ENCODE results near the gene PFN3. TPM values are rescaled to one million over a fixed set of nuclear protein-coding genes. Genes with fewer than 3 reads are reported as not detected.

The PFN3 gene
- total and polyA plus RNA-seq, 2 of the 4 experiments (the other 2 are of a cell fraction) = not detected

DNA sequence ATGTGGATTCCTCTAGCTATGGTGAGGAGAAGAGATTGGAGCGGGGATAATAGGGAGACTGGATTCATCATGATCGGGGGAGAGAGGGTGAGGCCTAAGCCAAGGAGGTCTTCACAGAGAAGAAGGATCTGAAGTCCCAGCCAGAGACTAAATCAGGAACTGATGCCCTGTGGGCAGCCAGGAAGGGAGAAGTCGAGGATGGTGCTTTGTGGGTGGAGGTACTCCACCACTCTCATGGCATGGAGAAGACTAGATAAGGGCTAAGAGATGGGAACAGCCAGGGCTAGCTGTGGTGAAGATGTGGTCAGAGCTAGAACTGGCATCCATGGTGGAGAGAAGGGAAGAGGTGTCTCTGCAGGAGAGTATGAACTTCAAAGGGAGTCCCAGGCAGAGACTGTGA lies 45.8 kb downstream of the PFN3 start:
- H2BK5ac ChIP-seq (ENCODE audit: low read depth, low read length, poor library complexity, severe bottlenecking) = no peak overlapping the region
- no peak overlapping the region for H3K56ac ChIP-seq (ENCODE audit: extremely low read depth, insufficient read depth, low read length)
- H4K20me1 ChIP-seq (ENCODE audit: insufficient read depth, low read length) = no peaks in the 10 kb centered on the region; the same call in 1 of the 2 replicates
- no peak overlapping the region for H4K8ac ChIP-seq (ENCODE audit: low read depth in 2 of 2, low read length in 2 of 2)
- H3K4me2 ChIP-seq (ENCODE audit: low read depth, low read length) = no peak overlapping the region
- H2AFZ ChIP-seq (replicated peaks; ENCODE audit: low read length, poor library complexity) = no peak overlapping the region
- peaks cover 12% of the 10 kb centered on the region for H3K4me1 ChIP-seq (ENCODE audit: control insufficient read depth, insufficient read depth, low read length)
- H3K23ac ChIP-seq (ENCODE audit: low read depth, low read length) = no peak overlapping the region
- H3K79me1 ChIP-seq (ENCODE audit: low read depth in 1 of 2, low read length in 2 of 2) = peaks cover 17% of the 10 kb centered on the region in 2 experiments
- WGBS, 2 experiments (ENCODE audit: extremely low coverage in 2 of 2, insufficient read length in 1 of 2) = 93% methylated on average over 2 of the region's 3 CpGs; no CpG with 5 or more reads in 1 of the 2 experiments
- H2BK20ac ChIP-seq (ENCODE audit: low read depth, low read length) = no peak overlapping the region
- peaks cover 6% of the 10 kb centered on the region; the same call in 1 of the 2 replicates for H3K9me1 ChIP-seq (ENCODE audit: insufficient read depth, low read length)
- ATAC-seq (ENCODE audit: low read depth) (no peak), DNase-seq (no peak)
- H4K5ac ChIP-seq (ENCODE audit: low read depth, low read length) = no peak overlapping the region
- peaks cover 13% of the 10 kb centered on the region; the same call in 1 of the 2 replicates for H3K27me3 ChIP-seq (ENCODE audit: control insufficient read depth, insufficient read depth, low read length)
- in situ Hi-C loops (cut with MboI; ENCODE audit: low sequenced_read_pairs) (no loop called here), dilution Hi-C loops (cut with HindIII; ENCODE audit: low sequenced_read_pairs, unreplicated experiment) (no loop called here), intact Hi-C loops (cut with micrococcal nuclease) (no loop called here)
- no TSS peak for BruUV-seq (replicated peaks)
- no peak overlapping the region for H2BK120ac ChIP-seq (ENCODE audit: low read depth, low read length)
- H2AK5ac ChIP-seq (ENCODE audit: low read depth, low read length) = no peak overlapping the region
- no peak overlapping the region for H3K18ac ChIP-seq (ENCODE audit: low read depth, low read length)
- H3K27ac ChIP-seq (ENCODE audit: insufficient read depth, low read length) = no peak overlapping the region
- no peak overlapping the region for H2BK15ac ChIP-seq (ENCODE audit: low read depth, low read length)
- no peak overlapping the region for H4K91ac ChIP-seq (ENCODE audit: insufficient read depth, low read depth, low read length)
- H3K4me3 ChIP-seq (ENCODE audit: insufficient read depth, low read depth, low read length) = no peak overlapping the region
- ChIA-PET CTCF (interaction anchor here (0.6 to 1.2 kb wide), 2 partner anchors 28 to 120 kb away, joined by 5 to 10 read pairs; no protein-coding TSS in a partner anchor), POLR2A (ENCODE audit: unreplicated experiment) (no interaction called here)
- H2AK9ac ChIP-seq (replicated peaks; ENCODE audit: low read depth, low read length, poor library complexity) = no peak overlapping the region
- H3K9me3 ChIP-seq (ENCODE audit: control insufficient read depth, insufficient read depth, low read length) = peaks cover 2% of the 10 kb centered on the region; the same call in 1 of the 2 replicates
- H3K14ac ChIP-seq (replicated peaks; ENCODE audit: low read depth, low read length) = no peak overlapping the region
- 0 out of 2 replicates have a peak, but pooled peaks cover under 1% of the 10 kb centered on the region for H3K36me3 ChIP-seq (ENCODE audit: control insufficient read depth, insufficient read depth, low read length)
- H3K4ac ChIP-seq (ENCODE audit: low read depth, low read length) = no peak overlapping the region
- no peak overlapping the region for H3K9ac ChIP-seq (ENCODE audit: low read depth, low read length)
- TF ChIP-seq CHD1 (IDR thresholded peaks at IDR 0.05; ENCODE audit: low read depth, low read length) (no peak), RFX5 (IDR thresholded peaks at IDR 0.05; ENCODE audit: low read depth, low read length) (no peak), CTCF (conservative IDR thresholded peaks at IDR 0.05; ENCODE audit: low read depth, low read length) (no peak), CEBPB (IDR thresholded peaks at IDR 0.05; ENCODE audit: low read depth, low read length) (no peak), MAZ (IDR thresholded peaks at IDR 0.05; ENCODE audit: borderline replicate concordance, low read depth, low read length) (no peak), SMC3 (IDR thresholded peaks at IDR 0.05; ENCODE audit: low read depth, low read length) (no peak), RCOR1 (IDR thresholded peaks at IDR 0.05; ENCODE audit: insufficient replicate concordance, low read length) (no peak), MXI1 (IDR thresholded peaks at IDR 0.05; ENCODE audit: borderline replicate concordance, low read depth, low read length) (no peak), BHLHE40 (IDR thresholded peaks at IDR 0.05; ENCODE audit: low read depth, low read length) (no peak), NFE2L2 (IDR thresholded peaks at IDR 0.05; ENCODE audit: low read depth, low read length) (no peak), ELK1 (IDR thresholded peaks at IDR 0.05; ENCODE audit: borderline replicate concordance, low read depth, low read length) (no peak), POLR2A (IDR thresholded peaks at IDR 0.05; ENCODE audit: low read depth, low read length) (no peak), FOS (IDR thresholded peaks at IDR 0.05; ENCODE audit: low read depth, low read length) (no peak), RAD21 (IDR thresholded peaks at IDR 0.05; ENCODE audit: low read length) (no peak), MAFK (IDR thresholded peaks at IDR 0.05; ENCODE audit: low read depth, low read length) (no peak)
- TF ChIP-seq, protein P1, sequence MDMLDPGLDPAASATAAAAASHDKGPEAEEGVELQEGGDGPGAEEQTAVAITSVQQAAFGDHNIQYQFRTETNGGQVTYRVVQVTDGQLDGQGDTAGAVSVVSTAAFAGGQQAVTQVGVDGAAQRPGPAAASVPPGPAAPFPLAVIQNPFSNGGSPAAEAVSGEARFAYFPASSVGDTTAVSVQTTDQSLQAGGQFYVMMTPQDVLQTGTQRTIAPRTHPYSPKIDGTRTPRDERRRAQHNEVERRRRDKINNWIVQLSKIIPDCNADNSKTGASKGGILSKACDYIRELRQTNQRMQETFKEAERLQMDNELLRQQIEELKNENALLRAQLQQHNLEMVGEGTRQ (IDR thresholded peaks at IDR 0.05; ENCODE audit: low read depth, low read length) = no peak

Measured in IMR-90 (cell line).